OCI-LY3 (cell line): ENCODE results near the gene EFNB3.

ENCODE experiments used
- EZH2phosphoT487 ChIP-seq: fragments of 200-600 bp; shearing (Covaris generic); IDR thresholded peaks from 2 replicates; pipeline ENCODE4 v1.6.1; 2018; ENCODE audit warnings: antibody characterized with exemption, mixed run types, low read depth
- TF ChIP-seq, protein P1 (sequence below): fragments of 200-600, 300-600 bp; sonication (generic); IDR thresholded peaks from 2 replicates; pipeline ENCODE4 v1.5.1; 2014; ENCODE audit warnings: antibody characterized with exemption, low read length, low read depth

DNA sequence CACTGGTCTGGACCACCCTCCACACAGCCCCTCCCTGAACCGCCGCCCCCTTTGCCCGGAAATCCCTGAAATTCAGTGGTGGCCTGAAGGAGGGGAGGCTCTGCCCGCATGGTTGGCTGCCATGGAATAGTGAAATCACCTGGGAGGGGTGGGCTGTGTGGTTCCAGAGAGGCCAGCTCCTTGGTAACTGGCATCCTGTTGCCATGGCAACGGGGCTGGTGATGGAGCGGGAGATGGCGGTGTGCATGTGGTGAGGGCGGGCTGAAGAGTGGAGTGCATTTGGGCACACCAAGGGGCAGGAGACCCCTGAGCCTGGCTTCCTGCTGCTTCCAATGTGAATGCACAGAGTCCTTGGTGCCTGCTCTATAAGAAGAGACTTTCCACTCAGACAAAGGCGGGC is 2.4 kb downstream of the EFNB3 start:
- TF ChIP-seq, protein P1, sequence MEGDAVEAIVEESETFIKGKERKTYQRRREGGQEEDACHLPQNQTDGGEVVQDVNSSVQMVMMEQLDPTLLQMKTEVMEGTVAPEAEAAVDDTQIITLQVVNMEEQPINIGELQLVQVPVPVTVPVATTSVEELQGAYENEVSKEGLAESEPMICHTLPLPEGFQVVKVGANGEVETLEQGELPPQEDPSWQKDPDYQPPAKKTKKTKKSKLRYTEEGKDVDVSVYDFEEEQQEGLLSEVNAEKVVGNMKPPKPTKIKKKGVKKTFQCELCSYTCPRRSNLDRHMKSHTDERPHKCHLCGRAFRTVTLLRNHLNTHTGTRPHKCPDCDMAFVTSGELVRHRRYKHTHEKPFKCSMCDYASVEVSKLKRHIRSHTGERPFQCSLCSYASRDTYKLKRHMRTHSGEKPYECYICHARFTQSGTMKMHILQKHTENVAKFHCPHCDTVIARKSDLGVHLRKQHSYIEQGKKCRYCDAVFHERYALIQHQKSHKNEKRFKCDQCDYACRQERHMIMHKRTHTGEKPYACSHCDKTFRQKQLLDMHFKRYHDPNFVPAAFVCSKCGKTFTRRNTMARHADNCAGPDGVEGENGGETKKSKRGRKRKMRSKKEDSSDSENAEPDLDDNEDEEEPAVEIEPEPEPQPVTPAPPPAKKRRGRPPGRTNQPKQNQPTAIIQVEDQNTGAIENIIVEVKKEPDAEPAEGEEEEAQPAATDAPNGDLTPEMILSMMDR: no peak
- TF ChIP-seq EZH2phosphoT487: no peak
